Activated B cell treated with CpG ODN at 0.5 μM for 24 hours (primary cell): ENCODE results near the gene ARID3B. TPM values are rescaled to one million over a fixed set of nuclear protein-coding genes. Genes with fewer than 3 reads are reported as not detected.

Experiments used
- ATAC-seq: fragments of 200-7000 bp; cut with Tn5 transposase; one replicate; pipeline ENCODE4 v1.10.0; 2021; ENCODE audit warnings: low read depth, mild to moderate bottlenecking, moderate library complexity
- CTCF ChIA-PET: fragments of 350-600 bp; sonication (Branson Sonifier 250); formaldehyde crosslinking; loops from one replicate; lab custom pipeline; 2021; ENCODE audit warnings: antibody characterized with exemption; lab: Charles Lee
- POLR2A ChIA-PET: fragments of 350-600 bp; sonication (Branson Sonifier 250); formaldehyde crosslinking; loops from one replicate; lab custom pipeline; 2021; ENCODE audit warnings: antibody characterized with exemption; lab: Charles Lee
- DNase-seq: peaks from one replicate; pipeline ENCODE4 v3.0.0; 2022
- H3K27ac Mint-ChIP-seq: one replicate; pipeline ENCODE4 v1.8.0; 2020; ENCODE audit warnings: mixed read lengths
- H3K27me3 Mint-ChIP-seq: one replicate; pipeline ENCODE4 v1.8.0; 2021; ENCODE audit warnings: mixed read lengths
- H3K36me3 Mint-ChIP-seq: one replicate; pipeline ENCODE4 v1.8.0; 2021; ENCODE audit warnings: low read depth, mixed read lengths
- H3K4me1 Mint-ChIP-seq: one replicate; pipeline ENCODE4 v1.8.0; 2021; ENCODE audit warnings: mixed read lengths
- H3K4me3 Mint-ChIP-seq: one replicate; pipeline ENCODE4 v1.8.0; 2020; ENCODE audit warnings: mild to moderate bottlenecking, mixed read lengths
- H3K9me3 Mint-ChIP-seq: one replicate; pipeline ENCODE4 v1.8.0; 2020; ENCODE audit warnings: mixed read lengths
- intact Hi-C: fragments of 100-400 bp; cut with micrococcal nuclease; formaldehyde crosslinking; loops from one replicate; pipeline ENCODE4 v1.15.1; 2024
- total RNA-seq: library from RNA; stranded (reverse); gene quantifications from 2 replicates; pipeline ENCODE4 v1.2.3, GENCODE V29; 2022
- TF ChIP-seq, protein P1 (sequence below): fragments of 200-600 bp; IDR thresholded peaks from one replicate; pipeline ENCODE4 v1.8.0; 2022; ENCODE audit warnings: antibody characterized with exemption, mild to moderate bottlenecking

ARID3B gene, protein sequence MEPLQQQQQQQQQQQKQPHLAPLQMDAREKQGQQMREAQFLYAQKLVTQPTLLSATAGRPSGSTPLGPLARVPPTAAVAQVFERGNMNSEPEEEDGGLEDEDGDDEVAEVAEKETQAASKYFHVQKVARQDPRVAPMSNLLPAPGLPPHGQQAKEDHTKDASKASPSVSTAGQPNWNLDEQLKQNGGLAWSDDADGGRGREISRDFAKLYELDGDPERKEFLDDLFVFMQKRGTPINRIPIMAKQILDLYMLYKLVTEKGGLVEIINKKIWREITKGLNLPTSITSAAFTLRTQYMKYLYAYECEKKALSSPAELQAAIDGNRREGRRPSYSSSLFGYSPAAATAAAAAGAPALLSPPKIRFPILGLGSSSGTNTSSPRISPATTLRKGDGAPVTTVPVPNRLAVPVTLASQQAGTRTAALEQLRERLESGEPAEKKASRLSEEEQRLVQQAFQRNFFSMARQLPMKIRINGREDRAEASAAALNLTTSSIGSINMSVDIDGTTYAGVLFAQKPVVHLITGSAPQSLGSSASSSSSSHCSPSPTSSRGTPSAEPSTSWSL
- 24.8 and 26.9 TPM in 2 replicates for total RNA-seq

GRCh38 chr15:74540761-74541493, at the start of gene ARID3B:
ARID3B (plus strand) TSS chr15:74541220; CDS start chr15:74543937, 2,717 bp downstream.
- TF ChIP-seq, protein P1, sequence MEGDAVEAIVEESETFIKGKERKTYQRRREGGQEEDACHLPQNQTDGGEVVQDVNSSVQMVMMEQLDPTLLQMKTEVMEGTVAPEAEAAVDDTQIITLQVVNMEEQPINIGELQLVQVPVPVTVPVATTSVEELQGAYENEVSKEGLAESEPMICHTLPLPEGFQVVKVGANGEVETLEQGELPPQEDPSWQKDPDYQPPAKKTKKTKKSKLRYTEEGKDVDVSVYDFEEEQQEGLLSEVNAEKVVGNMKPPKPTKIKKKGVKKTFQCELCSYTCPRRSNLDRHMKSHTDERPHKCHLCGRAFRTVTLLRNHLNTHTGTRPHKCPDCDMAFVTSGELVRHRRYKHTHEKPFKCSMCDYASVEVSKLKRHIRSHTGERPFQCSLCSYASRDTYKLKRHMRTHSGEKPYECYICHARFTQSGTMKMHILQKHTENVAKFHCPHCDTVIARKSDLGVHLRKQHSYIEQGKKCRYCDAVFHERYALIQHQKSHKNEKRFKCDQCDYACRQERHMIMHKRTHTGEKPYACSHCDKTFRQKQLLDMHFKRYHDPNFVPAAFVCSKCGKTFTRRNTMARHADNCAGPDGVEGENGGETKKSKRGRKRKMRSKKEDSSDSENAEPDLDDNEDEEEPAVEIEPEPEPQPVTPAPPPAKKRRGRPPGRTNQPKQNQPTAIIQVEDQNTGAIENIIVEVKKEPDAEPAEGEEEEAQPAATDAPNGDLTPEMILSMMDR, result no peak
- H3K4me1 Mint-ChIP-seq, result peaks cover 49% of the 10 kb centered on the region
- peak within 1 kb of the TSS; percentile 98 for H3K4me3 Mint-ChIP-seq

DNA sequence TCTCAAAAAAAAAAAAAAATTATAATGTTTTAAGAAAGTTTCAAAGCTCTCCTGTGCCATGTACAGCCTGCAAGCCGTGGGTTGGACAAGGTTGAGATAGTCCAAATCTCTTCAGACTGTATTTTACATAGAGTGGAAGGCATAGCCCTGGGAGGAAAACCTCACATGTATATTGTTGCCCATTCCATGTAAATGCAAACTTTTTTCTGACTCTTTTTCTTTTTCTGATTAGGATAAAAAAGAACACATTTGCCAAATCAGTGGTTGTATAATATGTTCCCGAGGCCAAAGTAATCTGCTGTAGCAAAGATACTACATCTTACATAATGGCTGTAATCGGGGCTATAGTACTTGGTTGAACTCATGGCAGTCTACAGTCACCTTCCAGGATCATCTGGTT, 44.4 kb upstream of the ARID3B start:
- Mint-ChIP-seq H3K4me3 (no peak overlapping the region), H3K27ac (no peak overlapping the region), H3K36me3 (peaks cover 8% of the 10 kb centered on the region), H3K9me3 (no peaks in the 10 kb centered on the region), H3K4me1 (no peaks in the 10 kb centered on the region), H3K27me3 (no peaks in the 10 kb centered on the region)
- DNase-seq, result no peak
- intact Hi-C loops, result no loop called here
- ATAC-seq, result no peak
- ChIA-PET CTCF (no interaction called here), POLR2A (no interaction called here)
- TF ChIP-seq, protein P1, result no peak

More at GRCh38 chr15:74540761-74541493, at the start of gene ARID3B:
- ATAC-seq (peak; percentile 86), DNase-seq (peak; percentile 79)
- Mint-ChIP-seq H3K36me3 (peaks cover 26% of the 10 kb centered on the region), H3K27me3 (no peaks in the 10 kb centered on the region), H3K9me3 (no peaks in the 10 kb centered on the region), H3K27ac (peak within 1 kb of the TSS; percentile 95)
- ChIA-PET CTCF (interaction anchor here (0.7 to 1.8 kb wide), 2 partner anchors 148 to 159 kb away, joined by 4 to 5 read pairs; no protein-coding TSS in a partner anchor), POLR2A (interaction anchor here (0.5 to 2.5 kb wide), 24 partner anchors 14 to 915 kb away, joined by 3 to 37 read pairs (median 4); partner anchors contain the start of genes CCDC33, CLK3, COX5A and EDC3)
- intact Hi-C loops, result loop anchor here (1.0 to 10.0 kb wide), 8 partner anchors 52 to 1104 kb away; partner anchors contain the start of genes CLK3, IMP3, SCAMP2 and SIN3A

GRCh38 chr15:74497584-74497983, 43.4 kb upstream of the ARID3B start:
- Mint-ChIP-seq H3K27ac (no peak overlapping the region), H3K27me3 (no peaks in the 10 kb centered on the region), H3K36me3 (peaks cover 9% of the 10 kb centered on the region), H3K9me3 (no peaks in the 10 kb centered on the region), H3K4me1 (no peaks in the 10 kb centered on the region), H3K4me3 (no peak overlapping the region)
- TF ChIP-seq, protein P1, result no peak
- ChIA-PET POLR2A (no interaction called here), CTCF (interaction anchor here (0.6 kb wide), 1 partner anchor 1391 kb away, joined by 3 read pairs; no protein-coding TSS in a partner anchor)
- no peak for ATAC-seq
- intact Hi-C loops, result no loop called here
- DNase-seq, result no peak

DNA sequence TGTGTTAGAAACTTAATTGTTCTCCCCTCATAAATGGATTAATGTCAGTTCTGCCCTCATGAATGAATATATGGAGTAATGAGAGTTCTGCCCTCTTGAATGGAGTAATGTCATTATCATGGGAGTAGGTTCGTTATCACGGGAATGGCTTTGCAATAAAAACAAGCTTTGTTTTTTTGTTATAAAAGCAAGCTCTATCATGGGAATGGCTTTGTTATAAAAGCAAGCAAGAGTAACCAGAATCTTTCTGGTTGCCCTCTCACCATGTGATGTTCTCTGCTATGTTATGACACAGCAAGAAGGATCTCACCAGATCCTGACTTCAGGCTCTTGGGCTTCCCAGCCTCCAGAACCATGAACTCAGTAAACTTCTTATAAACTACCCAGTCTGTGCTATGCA, 41.7 kb upstream of the ARID3B start:
- peaks cover 14% of the 10 kb centered on the region for H3K36me3 Mint-ChIP-seq
- POLR2A ChIA-PET, result no interaction called here
- H3K9me3 Mint-ChIP-seq, result no peaks in the 10 kb centered on the region
- H3K27ac Mint-ChIP-seq, result no peak overlapping the region
- DNase-seq (no peak), ATAC-seq (no peak)
- TF ChIP-seq, protein P1, result no peak
- H3K4me1 Mint-ChIP-seq, result no peaks in the 10 kb centered on the region
- H3K4me3 Mint-ChIP-seq, result no peak overlapping the region
- no peaks in the 10 kb centered on the region for H3K27me3 Mint-ChIP-seq
- CTCF ChIA-PET, result no interaction called here
- intact Hi-C loops, result no loop called here
